Activated CD8-positive, alpha-beta T cell treated with anti-CD3 and anti-CD28 coated beads, Interleukin-2, amount 10 ng/mL, durations not matched to agents 7 days and 5 days (primary cell): Measurements from ENCODE around the gene RSRC1. TPM values are rescaled to one million over a fixed set of nuclear protein-coding genes. Genes with fewer than 3 reads are reported as not detected.
A peak's percentile ranks its signal among the peaks of the same experiment; 100 is the strongest.

ENCODE experiments used
- ATAC-seq: fragments of 150-1000 bp; cut with Tn5 transposase; one replicate; pipeline ENCODE4 v1.10.0; 2021; ENCODE audit warnings: moderate library complexity
- CTCF ChIA-PET: fragments of 350-600 bp; sonication (Branson Sonifier 250); formaldehyde crosslinking; loops from one replicate; lab custom pipeline; 2021; ENCODE audit warnings: antibody characterized with exemption; lab: Charles Lee
- POLR2A ChIA-PET: fragments of 350-600 bp; sonication (Branson Sonifier 250); formaldehyde crosslinking; loops from one replicate; lab custom pipeline; 2021; ENCODE audit warnings: antibody characterized with exemption; lab: Charles Lee
- DNase-seq: peaks from one replicate; pipeline ENCODE4 v3.0.0-alpha.2; 2020
- H3K27ac Mint-ChIP-seq: one replicate; pipeline ENCODE4 v1.8.0; 2021; ENCODE audit warnings: mild to moderate bottlenecking, mixed read lengths
- H3K27me3 Mint-ChIP-seq: one replicate; pipeline ENCODE4 v1.8.0; 2021; ENCODE audit warnings: low read depth, mixed read lengths
- H3K36me3 Mint-ChIP-seq: one replicate; pipeline ENCODE4 v1.8.0; 2021; ENCODE audit warnings: low read depth, mixed read lengths
- H3K4me1 Mint-ChIP-seq: one replicate; pipeline ENCODE4 v1.8.0; 2021; ENCODE audit warnings: low read depth, mixed read lengths
- H3K4me3 Mint-ChIP-seq: one replicate; pipeline ENCODE4 v1.8.0; 2021; ENCODE audit warnings: mild to moderate bottlenecking, mixed read lengths
- H3K9me3 Mint-ChIP-seq: one replicate; pipeline ENCODE4 v1.8.0; 2022; ENCODE audit warnings: mixed read lengths; ENCODE audit not compliant: insufficient read depth
- total RNA-seq, 2 experiments: library from RNA; stranded (reverse); gene quantifications; one replicate each; pipeline ENCODE4 v1.2.3, GENCODE V29; 2021

Gene RSRC1
- total RNA-seq, 2 experiments from 2014 or later = 44.9 to 47.9 TPM

- no peak for ATAC-seq
- H3K27me3 Mint-ChIP-seq = no peaks in the 10 kb centered on the region
- H3K4me1 Mint-ChIP-seq = no peaks in the 10 kb centered on the region
- H3K27ac Mint-ChIP-seq = no peak overlapping the region
- CTCF ChIA-PET = no interaction called here
- POLR2A ChIA-PET = no interaction called here
- no peak overlapping the region for H3K4me3 Mint-ChIP-seq
- peaks cover 12% of the 10 kb centered on the region for H3K36me3 Mint-ChIP-seq
- DNase-seq = no peak
- H3K9me3 Mint-ChIP-seq = no peaks in the 10 kb centered on the region
These were observed 49.1 kb downstream of the RSRC1 start for GRCh38 chr3:158158969-158159368.

- H3K27ac Mint-ChIP-seq = no peak overlapping the region
- H3K27me3 Mint-ChIP-seq = no peaks in the 10 kb centered on the region
- no peak for ATAC-seq
- ChIA-PET POLR2A (no interaction called here), CTCF (no interaction called here)
- H3K4me1 Mint-ChIP-seq = no peaks in the 10 kb centered on the region
- H3K9me3 Mint-ChIP-seq = no peaks in the 10 kb centered on the region
- peaks cover 8% of the 10 kb centered on the region for H3K36me3 Mint-ChIP-seq
- DNase-seq = no peak
- H3K4me3 Mint-ChIP-seq = no peak overlapping the region
These were observed 49.8 kb downstream of the RSRC1 start for GRCh38 chr3:158159714-158160113.

GRCh38 chr3:158160958-158161357, 51.1 kb downstream of the RSRC1 start:
- Mint-ChIP-seq H3K27me3 (no peaks in the 10 kb centered on the region), H3K36me3 (peaks cover 4% of the 10 kb centered on the region), H3K4me1 (no peaks in the 10 kb centered on the region), H3K27ac (no peak overlapping the region), H3K4me3 (no peak overlapping the region), H3K9me3 (no peaks in the 10 kb centered on the region)
- CTCF ChIA-PET = no interaction called here
- no peak for ATAC-seq
- POLR2A ChIA-PET = no interaction called here
- DNase-seq = no peak

GRCh38 chr3:158165141-158165655, 55.3 kb downstream of the RSRC1 start:
- Mint-ChIP-seq H3K4me1 (peaks cover 14% of the 10 kb centered on the region), H3K27ac (no peak overlapping the region), H3K36me3 (peaks cover 7% of the 10 kb centered on the region), H3K4me3 (no peak overlapping the region), H3K27me3 (no peaks in the 10 kb centered on the region), H3K9me3 (no peaks in the 10 kb centered on the region)
- ChIA-PET CTCF (interaction anchor here (0.9 to 1.4 kb wide), 2 partner anchors 55 to 67 kb away, joined by 3 to 4 read pairs; partner anchors contain the start of gene RSRC1), POLR2A (no interaction called here)
- ATAC-seq (no peak), DNase-seq (no peak)

- ATAC-seq = no peak
- Mint-ChIP-seq H3K27ac (no peak overlapping the region), H3K4me3 (no peak overlapping the region), H3K4me1 (peaks cover 14% of the 10 kb centered on the region), H3K36me3 (peaks cover 7% of the 10 kb centered on the region), H3K9me3 (no peaks in the 10 kb centered on the region), H3K27me3 (no peaks in the 10 kb centered on the region)
- ChIA-PET CTCF (no interaction called here), POLR2A (no interaction called here)
- no peak for DNase-seq
These were observed 55.8 kb downstream of the RSRC1 start for GRCh38 chr3:158165730-158166129.

- CTCF ChIA-PET = no interaction called here
These were observed 56.3 kb downstream of the RSRC1 start for GRCh38 chr3:158166223-158166622.

GRCh38 chr3:158167737-158168557, 58.1 kb downstream of the RSRC1 start:
- POLR2A ChIA-PET = no interaction called here
- H3K36me3 Mint-ChIP-seq = peaks cover 10% of the 10 kb centered on the region
- no peaks in the 10 kb centered on the region for H3K27me3 Mint-ChIP-seq
- peaks cover 14% of the 10 kb centered on the region for H3K4me1 Mint-ChIP-seq
- CTCF ChIA-PET = no interaction called here
- no peak overlapping the region for H3K27ac Mint-ChIP-seq
- DNase-seq (peak; percentile 24), ATAC-seq (peak; percentile 30)
- H3K9me3 Mint-ChIP-seq = no peaks in the 10 kb centered on the region
- no peak overlapping the region for H3K4me3 Mint-ChIP-seq

More at GRCh38 chr3:158166223-158166622, 56.3 kb downstream of the RSRC1 start:
- no peak overlapping the region for H3K27ac Mint-ChIP-seq
- H3K4me1 Mint-ChIP-seq = peaks cover 14% of the 10 kb centered on the region
- H3K27me3 Mint-ChIP-seq = no peaks in the 10 kb centered on the region
- H3K36me3 Mint-ChIP-seq = peaks cover 10% of the 10 kb centered on the region
- POLR2A ChIA-PET = no interaction called here
- ATAC-seq (no peak), DNase-seq (no peak)
- H3K4me3 Mint-ChIP-seq = no peak overlapping the region
- H3K9me3 Mint-ChIP-seq = no peaks in the 10 kb centered on the region

GRCh38 chr3:158169091-158169491, 59.2 kb downstream of the RSRC1 start:
- Mint-ChIP-seq H3K9me3 (no peaks in the 10 kb centered on the region), H3K27ac (no peak overlapping the region), H3K4me1 (peaks cover 14% of the 10 kb centered on the region), H3K36me3 (peaks cover 6% of the 10 kb centered on the region), H3K27me3 (no peaks in the 10 kb centered on the region), H3K4me3 (no peak overlapping the region)
- CTCF ChIA-PET = no interaction called here
- DNase-seq = no peak
- POLR2A ChIA-PET = no interaction called here
- ATAC-seq = no peak

GRCh38 chr3:158181096-158181495, 71.2 kb downstream of the RSRC1 start:
- H3K4me1 Mint-ChIP-seq = no peaks in the 10 kb centered on the region
- no peaks in the 10 kb centered on the region for H3K27me3 Mint-ChIP-seq
- ChIA-PET POLR2A (no interaction called here), CTCF (interaction anchor here (0.7 kb wide), 1 partner anchor 18 kb away, joined by 3 read pairs; no protein-coding TSS in a partner anchor)
- H3K36me3 Mint-ChIP-seq = peaks cover 5% of the 10 kb centered on the region
- H3K4me3 Mint-ChIP-seq = no peak overlapping the region
- H3K27ac Mint-ChIP-seq = no peak overlapping the region
- peaks cover 5% of the 10 kb centered on the region for H3K9me3 Mint-ChIP-seq
- DNase-seq (no peak), ATAC-seq (no peak)

- H3K27ac Mint-ChIP-seq = no peak overlapping the region
- no peaks in the 10 kb centered on the region for H3K9me3 Mint-ChIP-seq
- ChIA-PET POLR2A (no interaction called here), CTCF (no interaction called here)
- no peaks in the 10 kb centered on the region for H3K4me1 Mint-ChIP-seq
- DNase-seq (no peak), ATAC-seq (no peak)
- no peaks in the 10 kb centered on the region for H3K36me3 Mint-ChIP-seq
- no peaks in the 10 kb centered on the region for H3K27me3 Mint-ChIP-seq
- H3K4me3 Mint-ChIP-seq = no peak overlapping the region
These were observed 75.8 kb downstream of the RSRC1 start for GRCh38 chr3:158185711-158186110.

- ATAC-seq (no peak), DNase-seq (no peak)
- H3K4me1 Mint-ChIP-seq = no peaks in the 10 kb centered on the region
- ChIA-PET POLR2A (no interaction called here), CTCF (no interaction called here)
- H3K27ac Mint-ChIP-seq = no peak overlapping the region
- H3K27me3 Mint-ChIP-seq = no peaks in the 10 kb centered on the region
- peaks cover 41% of the 10 kb centered on the region for H3K9me3 Mint-ChIP-seq
- no peak overlapping the region for H3K4me3 Mint-ChIP-seq
- peaks cover 37% of the 10 kb centered on the region for H3K36me3 Mint-ChIP-seq
These were observed 91.1 kb downstream of the RSRC1 start for GRCh38 chr3:158200955-158201354.

GRCh38 chr3:158205324-158205723, 95.4 kb downstream of the RSRC1 start:
- Mint-ChIP-seq H3K9me3 (peaks cover 15% of the 10 kb centered on the region), H3K36me3 (peaks cover 34% of the 10 kb centered on the region), H3K4me1 (no peaks in the 10 kb centered on the region), H3K4me3 (no peak overlapping the region), H3K27me3 (no peaks in the 10 kb centered on the region), H3K27ac (no peak overlapping the region)
- POLR2A ChIA-PET = no interaction called here
- CTCF ChIA-PET = no interaction called here
- DNase-seq (no peak), ATAC-seq (no peak)
